ENCODE measurements around the gene SLC15A5.

DNA sequence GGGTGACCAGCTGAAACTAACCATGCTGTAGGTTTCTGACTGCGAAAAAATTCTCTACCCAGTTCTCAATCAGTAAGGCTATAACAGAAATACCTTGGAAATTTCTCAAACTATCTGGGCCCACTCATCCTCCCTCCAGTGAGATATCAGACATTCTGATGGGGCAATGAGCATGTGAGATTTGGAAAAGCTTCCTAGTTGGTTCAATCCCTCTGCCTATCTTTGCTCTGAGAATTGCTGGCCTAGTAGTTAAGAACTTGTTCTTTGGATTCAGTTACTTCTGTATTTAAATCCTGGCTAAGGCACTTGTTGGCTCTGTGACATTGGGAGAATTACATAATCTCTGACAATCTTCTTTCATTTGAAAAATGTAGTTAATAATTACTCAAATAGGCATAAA is 119.4 kb downstream of the SLC15A5 start:
- TF ChIP-seq EZH2phosphoT487 (conservative IDR thresholded peaks at IDR 0.05; ENCODE audit: low read length): no peak
- TF ChIP-seq, protein P1, sequence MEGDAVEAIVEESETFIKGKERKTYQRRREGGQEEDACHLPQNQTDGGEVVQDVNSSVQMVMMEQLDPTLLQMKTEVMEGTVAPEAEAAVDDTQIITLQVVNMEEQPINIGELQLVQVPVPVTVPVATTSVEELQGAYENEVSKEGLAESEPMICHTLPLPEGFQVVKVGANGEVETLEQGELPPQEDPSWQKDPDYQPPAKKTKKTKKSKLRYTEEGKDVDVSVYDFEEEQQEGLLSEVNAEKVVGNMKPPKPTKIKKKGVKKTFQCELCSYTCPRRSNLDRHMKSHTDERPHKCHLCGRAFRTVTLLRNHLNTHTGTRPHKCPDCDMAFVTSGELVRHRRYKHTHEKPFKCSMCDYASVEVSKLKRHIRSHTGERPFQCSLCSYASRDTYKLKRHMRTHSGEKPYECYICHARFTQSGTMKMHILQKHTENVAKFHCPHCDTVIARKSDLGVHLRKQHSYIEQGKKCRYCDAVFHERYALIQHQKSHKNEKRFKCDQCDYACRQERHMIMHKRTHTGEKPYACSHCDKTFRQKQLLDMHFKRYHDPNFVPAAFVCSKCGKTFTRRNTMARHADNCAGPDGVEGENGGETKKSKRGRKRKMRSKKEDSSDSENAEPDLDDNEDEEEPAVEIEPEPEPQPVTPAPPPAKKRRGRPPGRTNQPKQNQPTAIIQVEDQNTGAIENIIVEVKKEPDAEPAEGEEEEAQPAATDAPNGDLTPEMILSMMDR (IDR thresholded peaks at IDR 0.05; ENCODE audit: insufficient read depth, low read length, poor library complexity, severe bottlenecking): no peak
